Measurements from ENCODE around the gene BIRC2. TPM values are rescaled to one million over a fixed set of nuclear protein-coding genes. Genes with fewer than 3 reads are reported as not detected.

BIRC2 gene
- total RNA-seq, 1 donor from 2014 or later: 42.8 TPM

DNA sequence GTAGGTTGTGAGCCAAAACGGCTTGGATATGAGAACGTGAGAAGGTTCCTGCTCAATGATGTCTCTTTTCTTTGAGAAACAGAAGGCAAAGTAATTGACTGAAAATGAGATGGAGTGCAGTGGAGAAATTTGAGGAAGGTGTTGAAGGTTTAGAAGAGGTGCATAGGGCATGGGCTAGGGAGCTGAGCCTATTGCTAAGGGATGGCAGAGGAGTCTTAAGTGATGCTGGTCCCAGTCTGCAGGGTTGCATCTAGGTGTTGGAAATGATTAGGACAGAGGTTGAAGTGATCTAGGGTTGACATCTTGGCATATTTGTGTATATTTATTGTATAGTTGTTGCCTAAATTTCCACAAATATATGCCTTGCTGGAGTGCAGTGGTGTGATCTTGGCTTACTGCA lies 27.5 kb upstream of the BIRC2 start:
- no peaks in the 10 kb centered on the region for H3K36me3 Mint-ChIP-seq
- no peaks in the 10 kb centered on the region for H3K9me3 Mint-ChIP-seq
- no peak overlapping the region for H3K27ac Mint-ChIP-seq
- TF ChIP-seq, protein P1, sequence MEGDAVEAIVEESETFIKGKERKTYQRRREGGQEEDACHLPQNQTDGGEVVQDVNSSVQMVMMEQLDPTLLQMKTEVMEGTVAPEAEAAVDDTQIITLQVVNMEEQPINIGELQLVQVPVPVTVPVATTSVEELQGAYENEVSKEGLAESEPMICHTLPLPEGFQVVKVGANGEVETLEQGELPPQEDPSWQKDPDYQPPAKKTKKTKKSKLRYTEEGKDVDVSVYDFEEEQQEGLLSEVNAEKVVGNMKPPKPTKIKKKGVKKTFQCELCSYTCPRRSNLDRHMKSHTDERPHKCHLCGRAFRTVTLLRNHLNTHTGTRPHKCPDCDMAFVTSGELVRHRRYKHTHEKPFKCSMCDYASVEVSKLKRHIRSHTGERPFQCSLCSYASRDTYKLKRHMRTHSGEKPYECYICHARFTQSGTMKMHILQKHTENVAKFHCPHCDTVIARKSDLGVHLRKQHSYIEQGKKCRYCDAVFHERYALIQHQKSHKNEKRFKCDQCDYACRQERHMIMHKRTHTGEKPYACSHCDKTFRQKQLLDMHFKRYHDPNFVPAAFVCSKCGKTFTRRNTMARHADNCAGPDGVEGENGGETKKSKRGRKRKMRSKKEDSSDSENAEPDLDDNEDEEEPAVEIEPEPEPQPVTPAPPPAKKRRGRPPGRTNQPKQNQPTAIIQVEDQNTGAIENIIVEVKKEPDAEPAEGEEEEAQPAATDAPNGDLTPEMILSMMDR (IDR thresholded peaks at IDR 0.05; ENCODE audit: unreplicated experiment): no peak
- H3K4me1 Mint-ChIP-seq: peaks cover 18% of the 10 kb centered on the region
- DNase-seq (ENCODE audit: low spot score in 2 of 2, unreplicated experiment in 2 of 2): no peak
- no peak overlapping the region for H3K4me3 Mint-ChIP-seq
- peaks cover 4% of the 10 kb centered on the region for H3K27me3 Mint-ChIP-seq (ENCODE audit: low read depth)

DNA sequence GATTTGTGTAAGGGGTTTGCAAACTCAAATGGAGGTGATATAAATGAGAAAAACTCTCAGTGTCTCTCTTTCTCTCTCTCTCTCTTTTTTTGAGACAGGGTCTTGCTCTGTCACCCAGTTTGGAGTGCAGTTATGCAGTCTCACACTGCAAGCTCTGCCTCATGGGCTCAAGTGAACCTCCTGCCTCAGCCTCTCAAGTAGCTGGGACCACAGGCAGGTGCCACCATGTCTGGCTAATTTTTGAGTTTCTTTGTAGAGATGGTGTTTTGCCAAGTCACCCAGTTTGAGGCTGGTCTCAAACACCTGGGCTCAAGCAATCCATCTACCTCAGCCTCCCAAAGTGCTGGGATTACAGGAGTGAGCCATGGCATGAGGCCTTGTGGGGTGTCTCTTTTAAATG lies 26.8 kb upstream of the BIRC2 start:
- Mint-ChIP-seq H3K9me3 (no peaks in the 10 kb centered on the region), H3K4me3 (no peak overlapping the region), H3K4me1 (peaks cover 18% of the 10 kb centered on the region), H3K27ac (no peak overlapping the region), H3K27me3 (ENCODE audit: low read depth) (peaks cover 4% of the 10 kb centered on the region), H3K36me3 (no peaks in the 10 kb centered on the region)
- DNase-seq (ENCODE audit: low spot score in 2 of 2, unreplicated experiment in 2 of 2): no peak
- TF ChIP-seq, protein P1 (IDR thresholded peaks at IDR 0.05; ENCODE audit: unreplicated experiment): no peak

DNA sequence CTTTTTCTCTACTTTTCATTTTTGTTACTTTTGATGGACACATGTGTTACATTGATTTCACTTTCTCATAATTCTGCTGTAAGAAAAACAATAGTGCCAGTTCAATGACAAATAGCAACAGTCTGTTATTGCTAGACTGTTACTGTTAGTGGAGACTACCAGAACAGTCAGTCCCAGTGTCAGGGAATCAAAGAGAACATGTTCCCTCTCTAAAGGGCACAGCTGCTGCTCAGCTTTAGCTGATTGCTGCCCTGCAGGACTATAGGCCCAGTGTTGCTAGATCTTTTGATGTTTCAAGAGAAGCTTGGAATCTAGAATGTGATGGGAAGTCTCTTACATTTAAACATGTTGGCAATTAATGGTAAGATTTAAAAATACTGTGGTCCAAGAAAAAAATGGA lies 26.3 kb upstream of the BIRC2 start:
- peaks cover 4% of the 10 kb centered on the region for H3K27me3 Mint-ChIP-seq (ENCODE audit: low read depth)
- no peak for DNase-seq (ENCODE audit: low spot score in 2 of 2, unreplicated experiment in 2 of 2)
- peak overlapping the region; percentile 6 for H3K27ac Mint-ChIP-seq
- no peak overlapping the region for H3K4me3 Mint-ChIP-seq
- H3K9me3 Mint-ChIP-seq: no peaks in the 10 kb centered on the region
- TF ChIP-seq, protein P1 (IDR thresholded peaks at IDR 0.05; ENCODE audit: unreplicated experiment): no peak
- no peaks in the 10 kb centered on the region for H3K36me3 Mint-ChIP-seq
- peaks cover 18% of the 10 kb centered on the region for H3K4me1 Mint-ChIP-seq

DNA sequence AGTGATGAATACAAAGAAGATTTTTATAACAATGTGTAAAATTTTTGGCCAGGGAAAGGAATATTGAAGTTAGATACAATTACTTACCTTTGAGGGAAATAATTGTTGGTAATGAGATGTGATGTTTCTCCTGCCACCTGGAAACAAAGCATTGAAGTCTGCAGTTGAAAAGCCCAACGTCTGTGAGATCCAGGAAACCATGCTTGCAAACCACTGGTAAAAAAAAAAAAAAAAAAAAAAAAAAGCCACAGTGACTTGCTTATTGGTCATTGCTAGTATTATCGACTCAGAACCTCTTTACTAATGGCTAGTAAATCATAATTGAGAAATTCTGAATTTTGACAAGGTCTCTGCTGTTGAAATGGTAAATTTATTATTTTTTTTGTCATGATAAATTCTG lies 24.5 kb upstream of the BIRC2 start:
- no peak for DNase-seq (ENCODE audit: low spot score in 2 of 2, unreplicated experiment in 2 of 2)
- Mint-ChIP-seq H3K4me3 (no peak overlapping the region), H3K4me1 (peaks cover 2% of the 10 kb centered on the region), H3K9me3 (no peaks in the 10 kb centered on the region), H3K36me3 (no peaks in the 10 kb centered on the region), H3K27ac (no peak overlapping the region), H3K27me3 (ENCODE audit: low read depth) (peaks cover 2% of the 10 kb centered on the region)
- TF ChIP-seq, protein P1 (IDR thresholded peaks at IDR 0.05; ENCODE audit: unreplicated experiment): no peak

DNA sequence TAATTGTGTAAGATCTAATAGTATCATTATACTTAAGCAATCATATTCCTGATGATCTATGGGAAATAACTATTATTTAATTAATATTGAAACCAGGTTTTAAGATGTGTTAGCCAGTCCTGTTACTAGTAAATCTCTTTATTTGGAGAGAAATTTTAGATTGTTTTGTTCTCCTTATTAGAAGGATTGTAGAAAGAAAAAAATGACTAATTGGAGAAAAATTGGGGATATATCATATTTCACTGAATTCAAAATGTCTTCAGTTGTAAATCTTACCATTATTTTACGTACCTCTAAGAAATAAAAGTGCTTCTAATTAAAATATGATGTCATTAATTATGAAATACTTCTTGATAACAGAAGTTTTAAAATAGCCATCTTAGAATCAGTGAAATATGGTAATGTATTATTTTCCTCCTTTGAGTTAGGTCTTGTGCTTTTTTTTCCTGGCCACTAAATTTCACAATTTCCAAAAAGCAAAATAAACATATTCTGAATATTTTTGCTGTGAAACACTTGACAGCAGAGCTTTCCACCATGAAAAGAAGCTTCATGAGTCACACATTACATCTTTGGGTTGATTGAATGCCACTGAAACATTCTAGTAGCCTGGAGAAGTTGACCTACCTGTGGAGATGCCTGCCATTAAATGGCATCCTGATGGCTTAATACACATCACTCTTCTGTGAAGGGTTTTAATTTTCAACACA lies 23.3 kb upstream of the BIRC2 start:
- Mint-ChIP-seq H3K27ac (no peak overlapping the region), H3K27me3 (ENCODE audit: low read depth) (no peaks in the 10 kb centered on the region), H3K36me3 (no peaks in the 10 kb centered on the region), H3K4me3 (no peak overlapping the region), H3K9me3 (no peaks in the 10 kb centered on the region), H3K4me1 (no peaks in the 10 kb centered on the region)
- no peak for DNase-seq (ENCODE audit: low spot score in 2 of 2, unreplicated experiment in 2 of 2)
- TF ChIP-seq, protein P1 (IDR thresholded peaks at IDR 0.05; ENCODE audit: unreplicated experiment): no peak

Data from mesothelial cell of epicardium (in vitro differentiated cells).